Osteocyte (in vitro differentiated cells): ENCODE results near the gene IL23A. TPM values are rescaled to one million over a fixed set of nuclear protein-coding genes. Genes with fewer than 3 reads are reported as not detected.
"Not testable (repeated sequence)": the region's sequence is repeated elsewhere in the genome, so short reads cannot be mapped to it uniquely, and the experiment has no call there.

ENCODE experiments used
- DNase-seq: peaks from one replicate; pipeline ENCODE4 v3.0.0; 2021; ENCODE audit warnings: mixed read lengths; ENCODE audit not compliant: unreplicated experiment; ENCODE audit errors: extremely low spot score
- H3K27ac Mint-ChIP-seq: one replicate; pipeline ENCODE4 v1.8.0; 2021; ENCODE audit warnings: mild to moderate bottlenecking, mixed read lengths; ENCODE audit not compliant: unreplicated experiment
- H3K27me3 Mint-ChIP-seq: one replicate; pipeline ENCODE4 v1.8.0; 2021; ENCODE audit warnings: mixed read lengths; ENCODE audit not compliant: unreplicated experiment
- H3K36me3 Mint-ChIP-seq: one replicate; pipeline ENCODE4 v1.8.0; 2021; ENCODE audit warnings: mixed read lengths; ENCODE audit not compliant: unreplicated experiment
- H3K4me1 Mint-ChIP-seq: one replicate; pipeline ENCODE4 v1.8.0; 2021; ENCODE audit warnings: mixed read lengths; ENCODE audit not compliant: unreplicated experiment
- H3K4me3 Mint-ChIP-seq: one replicate; pipeline ENCODE4 v1.8.0; 2021; ENCODE audit warnings: mild to moderate bottlenecking, moderate library complexity, mixed read lengths; ENCODE audit not compliant: unreplicated experiment
- H3K9me3 Mint-ChIP-seq: one replicate; pipeline ENCODE4 v1.8.0; 2021; ENCODE audit warnings: mixed read lengths; ENCODE audit not compliant: unreplicated experiment
- total RNA-seq: library from RNA; stranded (reverse); gene quantifications from 2 replicates; pipeline ENCODE4 v1.2.1, GENCODE V29; 2021
- TF ChIP-seq, protein P1 (sequence below): fragments of 200-600 bp; sonication (generic); IDR thresholded peaks from 2 replicates; pipeline ENCODE4 v1.5.0; 2021; ENCODE audit warnings: antibody characterized with exemption, mild to moderate bottlenecking, moderate library complexity

IL23A gene
- total RNA-seq, 1 donor from 2014 or later, result not detected

DNA sequence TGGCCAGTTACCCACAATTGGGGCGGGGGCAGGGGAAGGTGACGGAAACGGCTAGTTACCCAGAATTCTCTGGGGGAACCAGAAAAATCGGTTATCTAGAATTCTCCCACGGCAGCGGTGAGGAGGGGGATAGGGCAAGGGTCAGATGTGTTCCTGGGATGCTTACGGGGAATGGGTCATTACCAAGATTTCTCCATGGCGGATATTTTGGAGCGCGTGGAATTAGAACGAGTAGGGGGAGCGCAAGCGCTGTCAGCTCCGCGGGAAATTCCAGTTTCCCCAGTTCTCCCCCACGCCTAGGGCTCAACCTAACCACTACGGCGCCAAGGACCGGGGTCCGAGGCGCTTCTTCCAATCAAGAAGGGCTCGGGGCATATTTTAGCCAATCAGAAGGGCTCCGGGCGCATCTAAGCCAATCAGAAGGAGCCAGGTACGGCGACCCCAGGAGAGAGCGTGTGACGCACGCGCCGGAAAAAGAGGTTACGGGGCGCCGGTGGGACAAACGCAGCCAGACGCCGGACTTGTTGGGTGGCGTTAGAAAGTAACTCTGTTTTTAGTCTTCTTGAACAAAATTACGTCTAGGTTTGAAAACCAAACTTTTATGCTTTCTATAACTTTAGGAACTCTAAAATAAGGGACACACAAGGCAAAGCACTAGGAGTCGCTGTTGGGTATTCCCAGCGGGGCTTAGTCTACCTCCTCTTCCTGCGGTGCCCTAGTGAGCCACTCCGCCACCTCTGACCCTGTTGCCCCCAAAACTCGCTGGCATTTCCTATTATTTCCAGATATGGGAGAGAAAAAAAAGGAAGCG is 4.8 kb upstream of the IL23A start, which contains the start of gene PAN2:
TSS of gene PAN2 (minus strand) at position 322 of the 811 bp plus-strand sequence. CDS start 906 bp downstream, outside the sequence.
- peak within 1 kb of the TSS; percentile 97 for H3K27ac Mint-ChIP-seq
- H3K27me3 Mint-ChIP-seq, result no peaks in the 10 kb centered on the region
- TF ChIP-seq, protein P1, sequence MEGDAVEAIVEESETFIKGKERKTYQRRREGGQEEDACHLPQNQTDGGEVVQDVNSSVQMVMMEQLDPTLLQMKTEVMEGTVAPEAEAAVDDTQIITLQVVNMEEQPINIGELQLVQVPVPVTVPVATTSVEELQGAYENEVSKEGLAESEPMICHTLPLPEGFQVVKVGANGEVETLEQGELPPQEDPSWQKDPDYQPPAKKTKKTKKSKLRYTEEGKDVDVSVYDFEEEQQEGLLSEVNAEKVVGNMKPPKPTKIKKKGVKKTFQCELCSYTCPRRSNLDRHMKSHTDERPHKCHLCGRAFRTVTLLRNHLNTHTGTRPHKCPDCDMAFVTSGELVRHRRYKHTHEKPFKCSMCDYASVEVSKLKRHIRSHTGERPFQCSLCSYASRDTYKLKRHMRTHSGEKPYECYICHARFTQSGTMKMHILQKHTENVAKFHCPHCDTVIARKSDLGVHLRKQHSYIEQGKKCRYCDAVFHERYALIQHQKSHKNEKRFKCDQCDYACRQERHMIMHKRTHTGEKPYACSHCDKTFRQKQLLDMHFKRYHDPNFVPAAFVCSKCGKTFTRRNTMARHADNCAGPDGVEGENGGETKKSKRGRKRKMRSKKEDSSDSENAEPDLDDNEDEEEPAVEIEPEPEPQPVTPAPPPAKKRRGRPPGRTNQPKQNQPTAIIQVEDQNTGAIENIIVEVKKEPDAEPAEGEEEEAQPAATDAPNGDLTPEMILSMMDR, result peak; percentile 81
- peak; percentile 95 for DNase-seq
- H3K4me3 Mint-ChIP-seq, result peak within 1 kb of the TSS; percentile 82
- peaks cover 3% of the 10 kb centered on the region for H3K36me3 Mint-ChIP-seq
- H3K9me3 Mint-ChIP-seq, result no peaks in the 10 kb centered on the region
- peaks cover 17% of the 10 kb centered on the region for H3K4me1 Mint-ChIP-seq

DNA sequence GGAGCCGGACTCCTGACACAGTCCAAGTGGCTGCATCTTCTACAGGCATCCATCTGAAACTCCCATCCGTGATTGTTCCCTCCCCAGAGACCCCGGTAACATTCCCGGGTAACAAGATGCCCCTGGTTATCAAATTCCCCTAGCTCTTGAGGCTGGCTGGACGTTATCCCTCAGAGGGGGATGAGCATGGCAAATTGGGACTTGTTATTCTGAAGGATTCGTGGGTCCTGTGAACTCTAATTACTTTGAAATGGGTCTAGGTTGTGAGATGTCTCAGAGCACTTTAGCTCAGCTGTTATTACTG is 4.2 kb upstream of the IL23A start:
- peaks cover 3% of the 10 kb centered on the region for H3K36me3 Mint-ChIP-seq
- peak overlapping the region; percentile 97 for H3K27ac Mint-ChIP-seq
- TF ChIP-seq, protein P1, result no peak
- no peaks in the 10 kb centered on the region for H3K27me3 Mint-ChIP-seq
- no peak for DNase-seq
- H3K9me3 Mint-ChIP-seq, result no peaks in the 10 kb centered on the region
- H3K4me3 Mint-ChIP-seq, result peak overlapping the region; percentile 82
- peaks cover 17% of the 10 kb centered on the region for H3K4me1 Mint-ChIP-seq

DNA sequence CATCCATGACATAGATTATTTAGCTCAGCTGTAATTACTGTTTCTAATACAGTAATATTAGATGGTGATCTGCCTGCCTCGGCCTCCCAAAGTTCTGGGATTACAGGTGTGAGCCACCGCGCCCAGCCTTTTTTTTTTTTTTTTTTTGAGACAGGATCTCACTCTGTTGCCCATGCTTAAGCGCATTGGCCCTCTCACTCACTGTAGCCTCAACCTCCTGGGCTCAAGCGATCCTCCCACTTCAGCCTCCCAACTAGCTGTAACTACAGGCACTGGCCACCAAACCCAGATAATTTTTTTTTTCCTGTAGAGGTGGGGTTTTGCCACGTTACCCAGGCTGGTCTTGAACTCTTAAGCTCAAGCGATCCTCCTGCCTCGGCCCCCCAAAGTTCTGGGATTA is 3.2 kb upstream of the IL23A start:
- not testable (repeated sequence) for DNase-seq, H3K27me3 Mint-ChIP-seq, H3K27ac Mint-ChIP-seq, H3K9me3 Mint-ChIP-seq, H3K4me3 Mint-ChIP-seq, H3K36me3 Mint-ChIP-seq
- H3K4me1 Mint-ChIP-seq, result peaks cover 17% of the 10 kb centered on the region

DNA sequence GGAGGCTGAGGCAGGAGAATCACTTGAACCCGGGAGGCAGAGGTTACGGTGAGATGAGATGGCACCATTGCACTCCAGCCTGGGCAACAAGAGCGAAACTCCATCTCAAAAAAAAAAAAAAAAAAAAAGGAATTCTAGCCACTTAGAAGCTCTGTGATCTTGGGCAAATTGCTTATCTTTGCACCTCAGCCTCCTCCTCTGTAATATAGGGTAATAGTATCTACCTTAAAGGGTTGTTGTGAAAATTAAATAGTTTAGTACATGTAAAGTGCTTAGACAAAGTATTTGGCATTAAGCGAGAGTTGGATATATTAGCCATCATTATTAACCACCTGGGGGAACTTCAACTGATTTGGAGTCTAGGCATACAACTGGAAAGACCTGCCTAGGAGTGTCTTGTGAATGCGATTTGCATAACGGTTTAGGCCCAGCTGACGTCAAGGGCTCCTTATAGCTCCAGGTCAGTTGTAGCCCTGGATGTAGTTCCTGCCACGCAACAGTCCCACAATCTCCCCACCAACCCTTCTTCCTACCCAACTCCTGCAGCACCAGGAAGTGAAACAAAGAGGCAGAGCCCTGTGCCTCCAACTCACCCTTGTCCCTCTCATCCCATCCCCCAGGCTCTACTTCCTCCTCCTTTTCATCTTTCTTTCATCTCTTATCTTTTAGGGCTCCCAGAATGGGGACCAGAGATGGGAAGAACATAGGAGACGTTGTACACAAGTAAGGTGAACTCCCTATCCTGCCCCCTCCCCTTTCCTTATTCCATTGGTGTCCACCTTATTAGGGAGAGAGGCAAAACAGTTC is 2.1 kb upstream of the IL23A start:
- H3K27ac Mint-ChIP-seq, result no peak overlapping the region
- H3K9me3 Mint-ChIP-seq, result no peaks in the 10 kb centered on the region
- DNase-seq, result no peak
- H3K27me3 Mint-ChIP-seq, result no peaks in the 10 kb centered on the region
- no peak overlapping the region for H3K4me3 Mint-ChIP-seq
- TF ChIP-seq, protein P1, result no peak
- H3K36me3 Mint-ChIP-seq, result no peaks in the 10 kb centered on the region
- peaks cover 17% of the 10 kb centered on the region for H3K4me1 Mint-ChIP-seq

DNA sequence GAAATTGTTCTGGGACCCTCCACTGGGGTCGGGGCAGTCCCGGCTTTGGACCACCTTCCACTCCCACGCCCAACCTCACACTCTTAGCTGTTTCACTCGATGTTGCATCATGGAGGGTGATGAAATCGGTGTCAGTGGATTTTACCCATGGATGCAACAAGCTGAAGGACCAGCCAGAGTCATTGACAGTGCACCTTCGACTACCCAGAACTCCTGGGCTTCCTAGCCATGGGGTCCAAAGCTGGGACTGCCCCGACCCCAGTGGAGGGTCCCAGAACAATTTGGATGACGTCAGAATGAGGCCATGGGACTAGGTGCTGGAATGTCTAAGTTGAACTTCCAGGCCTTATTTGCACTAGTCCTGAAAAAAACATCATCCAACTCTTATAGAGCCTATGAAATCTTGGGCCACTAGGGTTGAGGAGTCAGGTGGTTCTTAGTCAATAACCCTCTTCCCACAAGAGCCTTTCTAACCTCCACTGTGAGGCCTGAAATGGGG is 882 bp upstream of the IL23A start:
- no peak overlapping the region for H3K27ac Mint-ChIP-seq
- no peaks in the 10 kb centered on the region for H3K27me3 Mint-ChIP-seq
- no peak for DNase-seq
- H3K9me3 Mint-ChIP-seq, result no peaks in the 10 kb centered on the region
- no peaks in the 10 kb centered on the region for H3K36me3 Mint-ChIP-seq
- TF ChIP-seq, protein P1, result no peak
- H3K4me3 Mint-ChIP-seq, result no peak overlapping the region
- H3K4me1 Mint-ChIP-seq, result peaks cover 14% of the 10 kb centered on the region
